CD4-positive, alpha-beta T cell treated with Interleukin-6 for 4 hours (primary cell): ENCODE measurements around the gene GLIS1.

Experiments used
- DNase-seq: peaks from one replicate; pipeline ENCODE4 v3.0.0-alpha.2; 2020; ENCODE audit warnings: mixed read lengths

The GLIS1 gene

GRCh38 chr1:53575955-53576320 is 163.0 kb downstream of the GLIS1 start:
- no peak for DNase-seq

- no peak for DNase-seq
These were observed 163.6 kb downstream of the GLIS1 start for GRCh38 chr1:53575141-53575954.

- no peak for DNase-seq
These were observed 164.3 kb downstream of the GLIS1 start for GRCh38 chr1:53574621-53575020.

- DNase-seq: no peak
These were observed 165.0 kb downstream of the GLIS1 start for GRCh38 chr1:53573931-53574330.

- no peak for DNase-seq
These were observed 165.4 kb downstream of the GLIS1 start for GRCh38 chr1:53573522-53573921.

- DNase-seq: no peak
These were observed 166.2 kb downstream of the GLIS1 start for GRCh38 chr1:53572815-53573173.

GRCh38 chr1:53572065-53572814 is 166.7 kb downstream of the GLIS1 start:
- no peak for DNase-seq

GRCh38 chr1:53568540-53568939 is 170.4 kb downstream of the GLIS1 start:
- DNase-seq: no peak

- no peak for DNase-seq
These were observed 171.1 kb downstream of the GLIS1 start for GRCh38 chr1:53567851-53568250.

GRCh38 chr1:53567450-53567849 is 171.5 kb downstream of the GLIS1 start:
- DNase-seq: no peak

- DNase-seq: no peak
These were observed 175.4 kb downstream of the GLIS1 start for GRCh38 chr1:53563611-53564010.

GRCh38 chr1:53562981-53563379 is 176.0 kb downstream of the GLIS1 start:
- no peak for DNase-seq

GRCh38 chr1:53562291-53562980 is 176.5 kb downstream of the GLIS1 start:
- DNase-seq: peak; percentile 9

- DNase-seq: no peak
These were observed 177.4 kb downstream of the GLIS1 start for GRCh38 chr1:53561503-53562105.

- no peak for DNase-seq
These were observed 178.1 kb downstream of the GLIS1 start for GRCh38 chr1:53560581-53561502.

GRCh38 chr1:53559854-53560580 is 178.9 kb downstream of the GLIS1 start:
- no peak for DNase-seq

GRCh38 chr1:53559391-53559815 is 179.6 kb downstream of the GLIS1 start:
- DNase-seq: no peak

- DNase-seq: no peak
These were observed 180.1 kb downstream of the GLIS1 start for GRCh38 chr1:53558739-53559315.

- DNase-seq: no peak
These were observed 180.9 kb downstream of the GLIS1 start for GRCh38 chr1:53557830-53558738.

- no peak for DNase-seq
These were observed 181.6 kb downstream of the GLIS1 start for GRCh38 chr1:53557369-53557768.
